ENCODE data around the gene CACNA2D3. TPM values are rescaled to one million over a fixed set of nuclear protein-coding genes. Genes with fewer than 3 reads are reported as not detected.
"Not testable (repeated sequence)": the region's sequence is repeated elsewhere in the genome, so short reads cannot be mapped to it uniquely, and the experiment has no call there.

Gene CACNA2D3
- polyA plus RNA-seq, 3 donors: 8.3 to 21.5 (median 10.4) TPM

GRCh38 chr3:54634122-54634469 lies 511.7 kb downstream of the CACNA2D3 start:
- H3K79me2 ChIP-seq (ENCODE audit: insufficient read depth, low read length): no peaks in the 10 kb centered on the region
- H3K4me1 Mint-ChIP-seq: no peaks in the 10 kb centered on the region
- 66% methylated on average over 2 of the region's 3 CpGs for WGBS (ENCODE audit: insufficient coverage)
- intact Hi-C loops (cut with micrococcal nuclease): no loop called here
- H3K27ac ChIP-seq (ENCODE audit: low read depth in 1 of 2, low read length in 2 of 2): no peak overlapping the region
- H3K36me3 Mint-ChIP-seq: no peaks in the 10 kb centered on the region
- no peak overlapping the region for H3K4me3 Mint-ChIP-seq
- no peaks in the 10 kb centered on the region for H3K4me1 ChIP-seq (ENCODE audit: control insufficient read depth in 1 of 2, insufficient read depth in 2 of 2, low read length in 2 of 2)
- H4K20me1 ChIP-seq (ENCODE audit: insufficient read depth, low read length): no peaks in the 10 kb centered on the region
- H3K9me3 ChIP-seq (replicated peaks in 1 of 2; ENCODE audit: control insufficient read depth in 1 of 2, insufficient read depth in 1 of 2, low read length in 2 of 2): no peaks in the 10 kb centered on the region
- H3K27me3 ChIP-seq (ENCODE audit: control insufficient read depth in 2 of 2, insufficient read depth in 2 of 2, low read length in 2 of 2): peaks cover 4 to 5% of the 10 kb centered on the region in 2 donors
- peaks cover 0 to 11% (median 10%) of the 10 kb centered on the region in 7 donors for H3K9me3 Mint-ChIP-seq
- no peak overlapping the region for H2AFZ ChIP-seq (ENCODE audit: insufficient read depth, low read depth, low read length, poor library complexity, severe bottlenecking)
- H3K4me3 ChIP-seq (replicated peaks in 1 of 3; ENCODE audit: low read depth in 2 of 3, low read length in 3 of 3): no peak overlapping the region
- no peak overlapping the region for H3K27ac Mint-ChIP-seq
- peaks cover 12 to 18% (median 16%) of the 10 kb centered on the region in 3 donors for H3K27me3 Mint-ChIP-seq (ENCODE audit: low read depth in 3 of 3)
- H3K4me2 ChIP-seq (replicated peaks; ENCODE audit: extremely low read depth, low read length, poor library complexity, severe bottlenecking): no peak overlapping the region
- DNase-seq: no peak
- no peak overlapping the region for H3K9ac ChIP-seq (ENCODE audit: insufficient read depth, low read length, poor library complexity, severe bottlenecking)
- no peak for TF ChIP-seq CTCF (IDR thresholded peaks at IDR 0.05)
- H3K36me3 ChIP-seq (replicated peaks in 1 of 2; ENCODE audit: control insufficient read depth in 1 of 2, insufficient read depth in 2 of 2, low read length in 2 of 2): no peaks in the 10 kb centered on the region

GRCh38 chr3:54639790-54640372 lies 517.5 kb downstream of the CACNA2D3 start:
- H2AFZ ChIP-seq (ENCODE audit: insufficient read depth, low read depth, low read length, poor library complexity, severe bottlenecking); DNase-seq; H4K20me1 ChIP-seq (ENCODE audit: insufficient read depth, low read length); H3K27ac ChIP-seq (ENCODE audit: low read depth in 1 of 2, low read length in 2 of 2); H3K79me2 ChIP-seq (ENCODE audit: insufficient read depth, low read length); H3K4me3 ChIP-seq (replicated peaks in 1 of 3; ENCODE audit: low read depth in 2 of 3, low read length in 3 of 3); H3K36me3 Mint-ChIP-seq; H3K9ac ChIP-seq (ENCODE audit: insufficient read depth, low read length, poor library complexity, severe bottlenecking); intact Hi-C loops (cut with micrococcal nuclease); H3K4me1 Mint-ChIP-seq; H3K4me2 ChIP-seq (replicated peaks; ENCODE audit: extremely low read depth, low read length, poor library complexity, severe bottlenecking); H3K36me3 ChIP-seq (replicated peaks in 1 of 2; ENCODE audit: control insufficient read depth in 1 of 2, insufficient read depth in 2 of 2, low read length in 2 of 2); H3K4me1 ChIP-seq (ENCODE audit: control insufficient read depth in 1 of 2, insufficient read depth in 2 of 2, low read length in 2 of 2); H3K27ac Mint-ChIP-seq; H3K9me3 ChIP-seq (replicated peaks in 1 of 2; ENCODE audit: control insufficient read depth in 1 of 2, insufficient read depth in 1 of 2, low read length in 2 of 2): not testable (repeated sequence)
- Mint-ChIP-seq H3K27me3 (ENCODE audit: low read depth in 3 of 3) (peaks cover 28 to 40% (median 35%) of the 10 kb centered on the region in 3 donors), H3K4me3 (peak overlapping the region in 1 of 2 donors; percentile 39), H3K9me3 (peaks cover 10 to 21% (median 14%) of the 10 kb centered on the region in 7 donors)
- WGBS (ENCODE audit: insufficient coverage): 27% methylated on average over 8 of the region's 12 CpGs
- peaks cover 15 to 17% of the 10 kb centered on the region in 2 donors for H3K27me3 ChIP-seq (ENCODE audit: control insufficient read depth in 2 of 2, insufficient read depth in 2 of 2, low read length in 2 of 2)

All from CD14-positive monocyte (primary cell).